VCaP (cell line): ENCODE data around the gene PLCD3.

ENCODE experiments used
- H3K27ac ChIP-seq: fragments of 450-650 bp; 2 replicates; pipeline ENCODE4 v1.5.1; 2017
- CTCF ChIP-seq: fragments of 450-650 bp; conservative IDR thresholded peaks from 2 replicates; pipeline ENCODE4 v1.5.1; 2017; ENCODE audit warnings: mild to moderate bottlenecking, moderate library complexity

The PLCD3 gene

GRCh38 chr17:45143767-45144198 lies 11.5 kb upstream of the PLCD3 start:
- TF ChIP-seq CTCF = no peak
- no peak overlapping the region for H3K27ac ChIP-seq

DNA sequence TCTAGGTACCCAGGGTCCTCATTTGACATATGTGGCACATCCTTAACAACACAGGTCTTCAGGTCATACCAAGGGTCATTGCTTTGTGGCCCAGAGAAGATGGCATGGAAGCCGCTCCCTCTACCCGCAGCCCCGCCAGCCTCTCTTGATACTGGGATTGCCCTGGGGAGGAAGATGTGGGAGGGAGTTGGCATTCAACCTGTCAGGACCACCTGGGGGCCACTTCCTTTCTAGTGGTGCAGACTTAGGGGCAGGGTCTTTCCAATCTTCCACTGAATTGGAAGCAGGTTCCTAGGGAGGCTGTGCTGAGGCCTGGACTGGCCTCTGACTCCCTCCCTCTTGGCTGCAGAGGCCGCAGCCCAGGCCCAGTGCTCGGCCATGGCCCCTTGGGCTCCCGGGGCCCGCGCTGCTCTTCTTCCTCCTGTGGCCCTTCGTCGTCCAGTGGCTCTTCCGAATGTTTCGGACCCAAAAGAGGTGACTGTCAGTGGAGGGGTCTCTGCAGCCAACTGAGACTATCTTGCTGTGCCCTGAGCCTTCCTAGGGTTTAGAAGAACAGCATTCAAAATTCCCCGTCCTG lies 10.9 kb upstream of the PLCD3 start:
- no peak overlapping the region for H3K27ac ChIP-seq
- no peak for TF ChIP-seq CTCF

DNA sequence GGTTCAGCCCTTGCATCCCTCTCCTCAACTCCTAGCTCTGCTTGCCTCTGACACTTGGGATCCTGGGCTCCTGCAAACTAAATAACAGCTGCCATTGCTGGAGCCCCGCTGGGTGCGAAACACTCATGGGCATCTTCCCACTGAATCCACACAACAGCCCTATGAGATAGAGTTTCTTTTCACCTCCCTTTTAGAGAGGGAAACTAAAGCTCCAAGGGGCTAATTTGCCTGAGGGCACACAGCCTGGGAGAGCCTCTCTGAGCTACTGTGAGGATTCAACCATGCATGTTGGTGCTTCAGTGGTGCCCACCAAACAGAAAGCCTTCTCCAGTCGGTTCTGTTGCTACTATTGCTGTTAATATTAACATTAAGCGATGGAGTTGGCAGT lies 7.2 kb upstream of the PLCD3 start:
- TF ChIP-seq CTCF = no peak
- no peak overlapping the region for H3K27ac ChIP-seq

DNA sequence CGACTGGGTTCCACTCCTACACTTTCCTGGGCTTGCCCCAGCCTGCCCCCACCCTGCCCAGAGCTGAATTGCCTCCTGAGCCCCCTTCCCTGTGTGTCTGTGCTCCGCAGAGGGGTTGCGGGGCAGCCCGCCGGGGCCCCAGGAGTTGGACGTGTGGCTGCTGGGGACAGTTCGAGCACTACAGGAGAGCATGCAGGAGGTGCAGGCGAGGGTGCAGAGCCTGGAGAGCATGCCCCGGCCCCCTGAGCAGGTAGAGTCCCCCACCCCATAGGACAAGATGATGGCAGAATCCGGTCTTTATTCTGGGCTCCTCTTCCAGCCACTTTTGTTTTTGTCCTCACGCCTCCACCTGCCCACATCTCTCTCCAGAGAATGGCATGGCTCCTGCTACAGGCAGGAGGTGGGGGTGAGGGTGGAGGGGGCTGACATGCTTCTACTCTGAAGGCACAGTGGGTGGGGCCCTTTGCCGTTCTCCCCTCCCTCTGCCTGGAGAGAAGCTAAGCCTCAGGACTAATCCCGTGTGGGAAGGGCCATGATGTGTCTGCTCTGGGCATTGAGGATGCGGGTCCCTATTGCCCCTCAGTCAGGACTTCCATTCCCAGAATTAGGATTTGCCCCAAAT lies 6.7 kb upstream of the PLCD3 start:
- no peak overlapping the region for H3K27ac ChIP-seq
- TF ChIP-seq CTCF = no peak

DNA sequence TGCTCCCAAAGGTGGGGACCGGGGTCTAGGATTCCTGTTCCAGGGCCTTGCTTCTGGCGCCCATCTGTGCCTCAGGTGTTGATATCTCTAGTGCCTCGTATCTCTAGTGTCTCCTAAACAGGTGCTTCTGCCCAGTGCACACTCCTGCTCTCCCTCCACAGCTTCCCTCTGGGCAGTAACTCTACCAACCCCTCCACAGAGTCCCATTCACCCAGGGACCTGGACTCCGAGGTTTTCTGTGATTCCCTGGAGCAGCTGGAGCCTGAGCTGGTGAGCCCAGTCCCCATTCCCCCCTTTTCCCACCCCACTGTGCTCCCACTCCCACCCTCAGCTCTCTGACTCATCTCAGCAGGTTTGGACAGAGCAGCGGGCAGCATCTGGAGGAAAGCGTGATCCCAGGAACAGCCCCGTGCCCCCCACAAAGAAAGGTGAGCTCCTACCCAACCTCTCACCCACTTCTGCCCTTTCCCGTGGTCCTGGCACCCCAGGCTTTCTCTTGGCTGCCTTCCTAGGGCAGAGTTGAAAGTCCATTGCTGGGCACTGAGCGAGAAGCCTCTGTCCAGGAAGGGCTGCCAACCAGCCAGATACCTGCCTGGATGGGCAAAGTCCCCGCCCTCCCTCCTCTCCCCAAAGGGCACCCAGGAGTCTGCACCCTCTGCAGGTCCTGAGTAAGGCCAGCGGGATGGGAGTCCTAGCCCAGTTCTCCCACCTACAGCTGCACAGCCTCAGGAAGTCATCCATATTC lies 5.4 kb upstream of the PLCD3 start:
- H3K27ac ChIP-seq = no peak overlapping the region
- no peak for TF ChIP-seq CTCF

GRCh38 chr17:45136846-45137560 lies 4.7 kb upstream of the PLCD3 start:
- TF ChIP-seq CTCF = no peak
- H3K27ac ChIP-seq = no peak overlapping the region
